Measurements from ENCODE around the gene HS3ST3A1.

Gene HS3ST3A1

GRCh38 chr17:13484020-13484419, 117.7 kb downstream of the HS3ST3A1 start:
- DNase-seq: no peak

- no peak for DNase-seq
These were observed 120.9 kb downstream of the HS3ST3A1 start for GRCh38 chr17:13480877-13481276.

GRCh38 chr17:13478326-13478830, 123.4 kb downstream of the HS3ST3A1 start:
- DNase-seq: no peak

- no peak for DNase-seq
These were observed 124.5 kb downstream of the HS3ST3A1 start for GRCh38 chr17:13477180-13477611.

GRCh38 chr17:13476720-13477119, 125.0 kb downstream of the HS3ST3A1 start:
- DNase-seq: no peak

- DNase-seq: no peak
These were observed 126.0 kb downstream of the HS3ST3A1 start for GRCh38 chr17:13475574-13476223.

GRCh38 chr17:13474073-13474800, 127.5 kb downstream of the HS3ST3A1 start:
- no peak for DNase-seq

- DNase-seq: no peak
These were observed 136.1 kb downstream of the HS3ST3A1 start for GRCh38 chr17:13465678-13466077.

- DNase-seq: no peak
These were observed 139.0 kb downstream of the HS3ST3A1 start for GRCh38 chr17:13462673-13463124.

- DNase-seq: no peak
These were observed 139.6 kb downstream of the HS3ST3A1 start for GRCh38 chr17:13462146-13462545.

GRCh38 chr17:13460261-13461000, 141.3 kb downstream of the HS3ST3A1 start:
- DNase-seq: no peak

GRCh38 chr17:13457783-13458182, 143.9 kb downstream of the HS3ST3A1 start:
- no peak for DNase-seq

Measured in SHP77 treated with DMSO at 0.1 percent for 48 hours (cell line).